ENCODE results near the gene KNDC1.

GRCh38 chr10:133202778-133203651 lies 43.0 kb downstream of the KNDC1 start:
- TF ChIP-seq POLR2A (IDR thresholded peaks at IDR 0.05; ENCODE audit: low read length), result no peak
- no peak for TF ChIP-seq GATA1 (IDR thresholded peaks at IDR 0.05; ENCODE audit: low read depth, low read length)

All from erythroblast (primary cell).